Activated CD8-positive, alpha-beta memory T cell treated with anti-CD3 and anti-CD28 coated beads, Interleukin-2, amount 50 U/mL, for 1 hour (primary cell): ENCODE data around the gene PAXX.

Source experiments
- DNase-seq: peaks from one replicate; pipeline ENCODE4 v3.0.0-alpha.2; 2020; ENCODE audit errors: extremely low read depth

PAXX gene

DNA sequence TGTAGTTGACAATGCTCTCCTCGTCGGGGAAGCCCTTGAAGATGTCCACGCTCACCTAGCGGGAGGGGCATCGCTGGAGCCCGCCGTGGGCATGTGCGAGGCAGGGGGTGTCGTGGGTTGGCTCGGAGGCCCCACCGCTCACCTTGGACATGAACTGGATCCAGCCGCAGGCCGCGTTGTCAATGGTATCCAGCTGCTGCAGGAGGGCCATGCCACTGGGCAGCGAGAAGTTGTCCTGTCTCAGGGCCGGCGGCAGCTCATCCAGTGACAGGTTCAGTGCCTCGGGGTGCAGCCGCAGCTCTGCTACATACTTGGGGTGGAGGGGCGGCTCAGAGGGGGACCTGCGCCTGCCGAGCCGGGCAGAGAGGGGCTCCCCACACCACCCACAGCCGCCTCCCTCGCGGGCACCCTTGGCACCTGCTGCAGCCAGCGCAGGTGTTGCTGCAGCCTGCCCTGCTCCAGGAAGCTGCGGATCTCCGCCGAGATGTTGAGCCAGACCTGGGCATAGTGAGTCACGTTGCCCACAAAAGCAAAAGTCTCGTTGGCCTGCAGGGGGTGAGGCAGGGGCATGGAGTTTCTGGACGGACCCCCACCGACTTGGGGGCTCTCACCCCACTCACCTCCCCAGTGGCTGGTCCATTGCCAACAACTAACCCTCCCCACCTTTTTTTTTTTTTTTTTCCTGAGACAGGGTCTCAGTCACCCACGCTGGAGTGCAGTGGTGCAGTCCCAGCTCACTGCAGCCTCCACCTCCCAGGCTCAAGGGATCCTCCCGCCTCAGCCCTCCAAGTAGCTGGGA is 26.7 kb downstream of the PAXX start:
- DNase-seq = no peak

DNA sequence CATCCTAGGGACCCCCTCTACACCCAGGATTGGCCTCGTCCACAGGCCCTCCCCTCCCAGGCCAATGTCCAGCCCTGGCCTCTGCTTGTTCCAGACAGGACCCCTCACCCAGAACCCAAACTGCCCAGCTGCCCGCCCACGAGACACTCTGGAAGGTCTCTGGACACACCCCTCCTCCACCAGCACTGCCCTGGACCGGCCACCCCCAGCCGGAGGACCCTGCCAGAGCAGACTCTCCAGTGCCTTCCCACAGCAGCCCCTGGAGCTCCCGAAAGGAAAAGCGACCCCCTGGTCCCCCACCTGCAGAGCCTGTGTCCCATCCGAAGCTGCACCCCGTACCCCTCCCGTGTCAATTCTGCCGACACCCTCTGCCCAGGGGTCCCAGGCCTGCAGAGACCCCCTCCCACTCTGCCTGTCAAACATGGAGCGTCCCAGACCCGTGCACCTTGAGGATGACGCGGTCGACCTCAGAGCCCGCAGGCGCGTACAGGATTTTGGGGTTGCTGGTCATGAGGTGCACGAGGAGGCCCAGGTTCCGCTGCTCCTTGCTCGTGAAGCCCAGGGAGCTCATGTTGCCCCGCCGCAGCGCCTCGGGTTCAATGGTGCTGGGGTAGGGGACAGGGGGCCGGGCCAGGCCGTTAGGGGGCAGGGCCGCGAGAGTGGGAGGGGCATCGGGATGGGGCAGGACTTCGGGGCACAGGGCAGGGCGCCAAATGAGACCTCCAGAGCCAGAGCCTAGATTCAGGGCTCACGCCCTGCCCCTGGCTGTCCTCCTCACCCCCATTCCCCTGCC is 27.9 kb downstream of the PAXX start:
- no peak for DNase-seq

DNA sequence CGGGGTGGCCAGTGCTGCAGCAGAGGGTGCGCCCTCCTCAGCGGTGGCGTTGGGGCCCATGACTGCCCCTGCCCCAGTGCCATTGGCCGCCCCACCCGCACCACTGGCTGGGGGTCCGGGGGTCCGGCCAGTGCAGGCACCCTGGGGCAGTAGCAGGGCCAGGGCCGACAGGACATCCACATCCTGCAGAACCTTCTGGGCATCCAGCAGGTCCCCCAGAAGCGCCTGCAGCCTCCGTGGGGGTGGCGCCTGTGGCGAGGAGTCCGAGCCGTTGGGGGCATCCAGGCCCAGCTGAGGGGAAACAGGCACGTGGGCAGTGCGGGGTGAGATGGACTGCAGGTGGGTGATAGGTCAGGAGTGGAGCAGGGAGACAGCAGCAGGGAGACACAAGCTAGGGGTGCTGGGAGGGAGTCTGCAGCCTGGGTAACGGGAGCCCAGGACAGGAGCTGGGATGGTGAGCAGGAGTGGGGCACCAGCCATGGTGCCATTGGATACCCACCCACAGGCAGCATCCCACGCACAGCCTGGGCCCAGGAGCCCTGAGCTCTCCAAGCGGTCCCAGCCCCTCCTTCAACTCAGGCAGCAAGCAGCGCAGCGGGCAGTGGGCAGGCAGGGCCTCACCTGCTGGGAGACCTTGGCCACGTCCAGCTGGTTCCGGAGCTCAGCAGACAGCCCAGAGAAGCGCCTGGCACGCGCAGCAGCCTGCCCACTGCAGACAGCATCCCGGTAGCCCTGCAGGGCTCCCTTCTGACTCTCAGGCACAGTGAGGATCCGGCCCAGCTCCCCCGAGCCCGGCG is 28.7 kb downstream of the PAXX start:
- no peak for DNase-seq

DNA sequence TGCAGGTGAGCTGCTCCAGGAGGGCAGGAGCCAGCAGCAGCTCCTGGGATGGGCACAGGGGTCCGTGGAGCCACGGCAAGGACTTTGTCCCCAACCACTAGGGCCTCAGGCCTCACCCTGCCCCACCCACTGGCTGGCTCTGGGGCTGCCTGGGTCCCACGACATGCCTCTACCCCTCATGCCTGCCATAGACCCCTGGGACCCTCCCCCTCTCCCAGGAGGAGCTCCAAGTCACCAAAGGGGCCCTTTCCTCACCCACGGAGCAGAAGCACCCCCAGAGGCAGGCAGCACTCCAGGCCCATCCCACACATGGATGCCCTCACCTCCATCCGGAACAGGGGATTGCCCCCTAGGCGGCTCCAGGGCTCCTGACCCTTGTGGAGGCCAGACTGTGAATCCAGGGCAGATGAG is 29.4 kb downstream of the PAXX start:
- no peak for DNase-seq

DNA sequence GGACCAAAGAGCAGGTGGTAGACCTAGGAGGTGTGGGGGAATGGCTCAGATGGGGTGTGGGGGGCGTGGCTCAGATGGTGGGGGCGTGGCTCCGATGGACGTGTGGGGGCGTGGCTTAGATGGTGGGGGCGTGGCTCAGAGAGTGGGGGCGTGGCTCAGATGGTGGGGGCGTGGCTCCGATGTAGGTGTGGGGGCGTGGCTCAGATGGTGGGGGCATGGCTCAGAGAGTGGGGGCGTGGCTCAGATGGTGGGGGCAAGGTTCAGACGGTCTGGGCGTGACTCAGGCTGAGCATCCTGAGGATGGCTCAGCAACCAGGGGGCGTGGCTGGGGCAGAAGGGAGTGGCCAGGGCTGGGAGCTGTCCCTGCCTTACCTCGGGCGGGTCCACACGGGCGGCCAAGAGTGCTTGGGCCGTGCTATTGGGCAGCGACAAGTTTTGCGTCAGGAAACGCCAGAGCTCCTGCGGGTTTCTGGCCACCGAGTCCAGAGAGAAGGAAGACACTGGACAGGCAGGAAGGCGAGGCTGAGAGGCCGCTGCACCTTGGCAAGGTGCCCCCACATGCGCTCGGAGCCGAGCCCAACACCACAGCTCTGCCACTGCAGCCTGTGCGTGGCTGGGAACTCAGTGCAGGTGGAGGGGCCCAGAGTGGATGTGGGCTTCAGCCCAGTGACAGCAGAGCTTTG is 29.9 kb downstream of the PAXX start:
- peak; percentile 36 for DNase-seq

DNA sequence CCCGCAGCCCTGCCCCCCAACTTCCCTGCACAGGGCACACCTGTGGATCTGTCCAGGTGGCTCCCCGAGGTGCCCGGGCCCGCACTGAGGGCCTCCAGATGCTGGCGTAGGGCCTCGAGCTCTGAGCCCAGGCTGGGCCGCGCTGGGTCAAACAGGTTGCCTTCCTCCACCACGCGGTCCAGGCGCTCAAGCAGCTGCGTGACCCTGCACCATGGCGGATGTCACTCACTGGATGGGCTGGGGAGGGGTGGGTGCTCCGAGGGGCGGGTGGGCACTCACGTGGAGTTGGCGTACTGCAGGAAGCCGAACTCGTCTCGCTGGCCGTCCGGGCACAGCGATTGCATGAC is 30.4 kb downstream of the PAXX start:
- no peak for DNase-seq

DNA sequence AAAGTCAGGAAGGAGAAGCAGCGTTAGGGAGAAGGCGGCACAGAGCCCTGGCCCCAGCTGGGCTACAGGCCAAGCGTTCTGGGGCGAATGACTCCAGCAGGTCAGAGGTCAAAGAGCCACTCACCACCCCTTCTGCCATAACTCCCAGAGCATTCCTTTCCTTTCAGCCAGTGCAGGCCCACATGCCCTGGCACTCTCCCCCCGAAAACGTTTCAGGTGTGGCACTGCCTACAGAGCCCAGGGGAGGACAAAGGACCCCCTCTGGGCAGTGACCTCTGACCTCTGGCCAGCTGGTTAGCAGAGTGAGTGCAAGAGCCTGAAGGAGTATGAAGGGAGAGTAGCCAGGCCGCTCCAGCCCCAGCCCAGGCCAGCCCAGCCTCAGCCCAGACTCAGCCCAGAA is 30.9 kb downstream of the PAXX start:
- DNase-seq = no peak

DNA sequence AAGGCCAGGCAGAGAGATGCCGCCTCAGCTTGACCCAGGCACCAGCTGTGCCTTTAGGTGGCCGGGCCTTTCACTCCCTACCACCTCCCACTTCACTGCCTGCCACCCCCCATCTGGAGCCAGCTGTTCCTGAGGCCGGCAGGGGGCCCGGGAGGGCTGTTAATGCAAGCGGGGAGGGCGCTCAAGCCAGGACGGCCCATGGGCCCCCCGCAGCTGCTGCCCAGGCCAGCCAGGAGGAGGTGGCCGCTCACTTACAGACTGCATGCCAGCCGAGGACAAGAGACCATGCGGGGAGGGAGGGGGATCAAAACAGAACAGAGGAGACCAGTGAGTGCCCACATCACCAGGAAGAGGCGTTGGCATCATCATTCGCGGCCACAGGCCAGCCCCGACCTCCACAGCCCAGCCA is 31.4 kb downstream of the PAXX start:
- no peak for DNase-seq

DNA sequence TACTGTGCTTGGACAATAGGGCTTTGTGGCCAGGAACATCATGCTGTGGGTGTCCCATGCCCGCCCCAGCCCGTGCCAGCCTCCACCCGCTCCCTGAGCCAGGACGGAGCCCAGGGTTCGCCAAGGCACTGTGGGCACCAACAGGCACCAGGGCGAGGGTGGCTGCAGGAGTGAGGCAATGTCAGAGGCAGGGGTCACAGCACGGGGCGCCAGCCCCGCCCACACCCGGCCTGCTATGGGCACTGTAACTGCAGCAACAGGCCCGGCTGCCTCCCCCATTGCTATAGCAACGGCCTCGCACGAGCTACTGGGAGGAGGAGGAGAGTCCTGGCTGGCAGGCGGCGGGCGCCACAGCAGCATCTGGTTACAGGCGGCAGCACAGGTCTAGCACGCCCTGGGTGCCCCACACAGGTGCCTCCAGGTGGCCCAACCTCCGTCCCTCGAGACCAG is 33.3 kb downstream of the PAXX start:
- DNase-seq = no peak

DNA sequence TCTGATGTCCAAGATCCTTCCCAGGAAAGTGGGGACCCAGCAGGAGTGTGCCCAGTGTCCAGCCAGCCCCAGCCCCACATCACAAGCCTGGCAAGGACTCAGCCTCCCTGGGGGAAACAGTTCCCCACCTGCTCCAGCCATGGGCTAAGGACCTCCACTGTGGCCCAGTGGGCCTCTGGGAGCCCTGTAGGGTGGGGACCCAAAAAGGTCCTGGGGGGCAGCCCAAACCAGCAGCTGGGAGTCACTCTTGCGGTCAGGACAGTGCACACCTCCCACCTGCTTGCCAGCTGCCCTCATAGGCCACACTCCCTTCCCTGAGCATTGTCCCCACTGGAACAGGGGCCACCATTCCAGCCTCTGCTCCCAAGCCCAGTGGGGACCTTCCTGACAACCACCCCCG is 34.2 kb downstream of the PAXX start:
- no peak for DNase-seq

DNA sequence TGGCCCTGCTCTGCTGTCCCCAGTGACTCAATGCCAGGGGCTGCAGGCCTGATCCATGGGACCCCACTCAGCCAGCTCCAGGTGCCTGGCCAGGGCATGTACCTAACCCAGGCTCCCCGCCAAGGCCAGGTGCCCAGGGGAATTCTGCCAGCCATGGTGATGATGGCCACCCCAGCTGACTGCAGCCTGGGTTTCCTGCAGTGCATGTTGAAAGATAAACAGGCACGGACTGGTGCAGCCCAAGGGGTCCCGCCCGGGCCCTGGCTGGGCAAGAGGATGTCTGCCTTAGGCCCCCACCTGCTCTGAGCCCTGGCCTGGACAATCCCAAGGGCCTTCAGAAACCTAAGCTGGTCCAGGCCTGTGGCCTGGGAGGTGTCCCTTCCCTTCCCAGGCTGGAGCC is 34.6 kb downstream of the PAXX start:
- no peak for DNase-seq

DNA sequence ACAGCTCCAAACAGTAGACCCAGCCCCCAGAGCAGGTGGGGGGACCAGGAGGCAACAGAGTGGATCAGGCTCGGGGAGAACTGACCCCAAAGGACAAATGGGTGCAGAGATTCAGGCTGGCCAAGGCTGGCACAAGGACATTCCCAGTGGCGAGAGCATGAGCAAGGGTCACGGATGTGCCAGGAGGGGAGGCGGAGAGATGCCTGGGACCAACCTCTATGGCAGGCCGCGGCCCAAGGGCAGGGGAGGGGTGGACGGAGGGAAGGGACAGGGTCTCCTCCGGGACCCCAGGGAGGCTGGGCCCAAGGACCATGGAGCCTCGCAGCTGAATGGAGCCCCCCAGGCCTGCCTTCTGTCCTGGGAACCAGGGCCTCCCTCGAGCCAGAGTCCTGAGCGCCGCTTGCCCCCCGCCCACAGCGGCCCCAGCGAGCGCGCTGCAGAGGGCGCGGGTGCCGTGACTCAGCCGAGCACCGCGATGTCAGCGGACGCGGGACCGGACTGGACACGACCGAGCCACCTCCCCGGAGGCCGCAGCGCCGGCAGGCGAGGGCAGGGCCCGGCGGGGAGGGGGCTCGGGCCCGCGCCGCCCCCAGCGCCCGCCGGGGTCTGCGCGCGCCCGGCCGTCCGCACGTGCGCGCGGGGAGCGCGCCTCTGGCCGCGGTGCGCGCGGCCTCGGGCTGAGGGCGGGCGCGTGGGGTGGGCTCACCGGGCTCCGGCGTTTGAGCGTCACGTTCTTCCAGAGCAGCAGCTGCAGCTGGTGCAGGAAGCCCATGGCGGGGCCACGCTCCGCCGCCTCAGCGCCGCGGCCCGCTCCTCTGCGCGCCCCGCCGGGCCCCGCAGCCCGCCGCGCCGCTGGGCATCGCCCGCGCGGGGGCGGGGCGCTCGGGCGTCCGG is 35.4 kb downstream of the PAXX start, which contains the start of gene ABCA2:
Gene ABCA2 (minus strand): TSS at position 869 of the 894 bp plus-strand sequence. CDS start 97 bp downstream, at position 772.
- DNase-seq = no peak

DNA sequence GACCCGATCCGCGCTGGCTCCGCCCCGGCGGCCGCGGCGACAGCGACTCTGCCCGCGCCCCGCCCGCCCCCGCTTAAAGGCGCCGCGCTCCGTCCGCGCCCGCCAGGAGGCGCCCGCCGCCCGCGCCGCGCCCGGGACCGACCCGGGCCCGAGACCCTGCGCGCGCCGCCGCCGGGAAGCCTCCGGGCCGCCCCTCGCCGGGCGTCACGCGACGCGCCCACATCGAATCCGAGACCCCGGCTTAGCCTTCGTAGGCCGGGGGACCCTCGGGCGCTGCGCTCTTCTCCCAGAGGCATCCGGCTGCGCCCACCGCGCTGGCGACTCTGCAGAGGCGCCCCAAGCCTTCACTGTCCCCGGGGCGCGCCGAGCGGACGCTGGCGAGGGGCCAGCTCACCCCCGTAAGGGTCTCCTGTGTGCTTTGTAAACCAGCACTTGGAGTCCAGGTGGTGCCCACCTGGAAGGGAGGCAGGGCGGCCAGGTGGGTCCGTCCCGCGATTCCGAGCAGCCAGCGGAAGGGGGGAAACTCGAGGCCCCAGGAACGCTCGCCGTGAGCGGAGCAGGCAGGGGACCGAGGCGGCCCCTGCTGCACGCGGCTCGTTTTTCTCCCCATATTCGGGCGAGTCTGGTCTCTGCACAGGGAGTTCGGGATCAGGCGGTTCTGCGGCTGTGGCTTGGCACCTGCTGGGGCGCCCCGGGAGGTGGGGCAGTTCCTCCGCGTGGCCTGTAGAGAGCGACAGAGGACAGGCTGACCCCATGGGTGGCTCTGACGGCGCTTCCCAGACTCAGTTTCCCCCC is 36.2 kb downstream of the PAXX start:
- DNase-seq = no peak

DNA sequence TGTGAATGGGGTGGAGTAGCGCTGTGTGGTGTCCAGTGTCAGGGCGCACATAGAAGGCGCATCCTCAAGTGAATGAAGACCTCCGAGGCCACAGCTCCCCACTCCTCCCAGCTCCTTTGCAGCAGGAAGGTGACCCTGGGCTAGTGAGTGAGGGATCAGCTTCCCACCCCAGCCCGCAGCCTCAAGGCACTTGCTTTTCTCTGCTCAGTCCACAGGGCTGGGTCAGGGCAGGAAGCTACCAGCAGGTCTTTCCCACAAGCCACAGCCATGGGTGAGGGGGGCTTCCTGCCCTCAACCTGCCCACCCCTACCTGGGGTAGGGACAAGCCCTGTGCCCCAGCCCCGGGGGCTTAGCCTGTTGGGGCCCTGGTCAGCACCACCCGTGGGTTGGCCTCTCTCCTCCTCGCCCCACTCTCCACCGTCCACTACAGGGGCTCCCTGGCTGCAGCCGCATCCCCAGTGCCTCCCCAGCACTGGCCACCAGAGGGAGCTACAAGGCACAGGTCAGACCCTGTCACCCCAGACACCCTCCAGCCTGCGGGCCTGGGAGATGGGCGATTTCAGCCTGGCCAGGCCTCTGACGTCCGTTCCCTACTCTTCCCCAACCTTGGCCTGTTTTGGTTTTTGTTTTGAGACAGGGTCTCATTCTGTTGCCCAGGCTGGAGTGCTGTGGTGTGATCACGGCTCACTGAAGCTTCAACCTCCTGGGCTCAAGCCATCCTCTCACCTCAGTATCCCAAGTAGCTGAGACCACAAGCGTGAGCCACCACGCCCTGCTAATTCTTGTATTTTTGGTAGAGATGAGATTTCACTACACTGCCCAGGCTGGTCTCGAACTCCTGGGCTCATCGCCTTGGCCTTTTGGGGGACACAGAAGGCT is 37.1 kb downstream of the PAXX start:
- DNase-seq = no peak

DNA sequence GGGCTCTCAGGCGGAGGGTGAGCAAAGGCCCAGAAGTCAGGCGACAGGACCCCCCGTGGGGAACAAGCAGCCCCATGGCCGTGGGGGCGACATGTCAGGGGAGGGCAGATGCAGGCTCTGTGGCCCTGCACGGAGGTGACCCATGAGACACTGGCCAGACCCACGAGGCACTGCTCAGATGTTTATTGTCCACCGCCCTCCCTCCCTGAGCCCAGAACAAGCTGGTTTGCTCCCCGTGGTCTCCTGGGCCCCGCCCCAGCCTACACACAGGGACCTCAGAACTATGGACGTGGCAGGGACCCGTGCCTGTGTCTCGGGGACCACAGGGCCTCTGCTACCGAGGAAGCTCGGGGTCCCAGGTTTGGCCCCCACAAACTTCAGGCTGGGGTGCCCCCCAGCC is 37.8 kb downstream of the PAXX start:
- no peak for DNase-seq

DNA sequence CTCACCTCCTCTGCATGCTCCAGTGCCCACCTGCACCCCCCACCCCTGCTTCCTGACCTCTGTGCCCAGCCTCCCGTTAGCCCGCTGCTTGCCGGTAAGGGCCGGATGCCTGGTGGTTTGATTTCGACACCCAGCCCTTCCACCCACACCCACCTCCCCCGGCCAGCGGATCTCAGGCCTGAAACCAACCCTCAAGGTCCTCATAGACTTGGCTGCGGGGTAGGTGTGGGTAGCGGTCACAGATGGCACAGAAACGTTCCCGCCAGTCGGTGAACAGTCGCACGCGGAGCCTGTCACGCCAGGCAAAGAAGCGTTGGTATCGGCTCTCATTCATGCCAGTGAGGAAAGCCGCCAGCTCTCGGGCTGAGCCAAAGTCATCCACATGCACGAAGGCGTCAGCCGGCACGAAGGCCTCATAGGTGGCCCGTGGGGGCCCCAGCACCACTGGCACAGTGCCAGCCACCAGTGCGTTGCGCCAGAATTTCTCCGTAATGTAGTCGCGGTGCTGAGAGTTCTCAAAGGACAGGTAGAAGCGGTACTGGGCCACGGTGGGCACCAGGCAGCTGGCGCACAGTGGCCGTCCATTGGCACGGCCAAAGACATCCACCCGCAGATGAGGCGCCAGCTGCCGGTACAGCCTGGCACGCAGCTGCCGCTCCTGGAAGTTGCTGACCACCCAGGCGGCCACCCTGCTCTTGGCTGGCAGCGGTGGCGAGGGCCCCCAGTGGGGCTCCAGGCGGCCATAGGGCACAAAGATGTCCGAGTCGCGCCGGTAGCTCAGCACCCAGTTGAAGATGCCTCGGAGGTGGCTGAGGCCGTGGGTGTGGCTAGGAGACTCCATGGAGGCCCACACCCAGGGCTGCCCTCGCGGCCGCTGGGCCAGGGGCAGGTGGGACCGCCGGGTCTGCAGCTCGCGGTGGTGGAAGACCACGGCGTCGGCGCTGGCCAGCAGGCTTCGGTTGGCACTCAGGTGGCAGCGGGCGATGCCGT is 38.6 kb downstream of the PAXX start:
- DNase-seq = no peak

DNA sequence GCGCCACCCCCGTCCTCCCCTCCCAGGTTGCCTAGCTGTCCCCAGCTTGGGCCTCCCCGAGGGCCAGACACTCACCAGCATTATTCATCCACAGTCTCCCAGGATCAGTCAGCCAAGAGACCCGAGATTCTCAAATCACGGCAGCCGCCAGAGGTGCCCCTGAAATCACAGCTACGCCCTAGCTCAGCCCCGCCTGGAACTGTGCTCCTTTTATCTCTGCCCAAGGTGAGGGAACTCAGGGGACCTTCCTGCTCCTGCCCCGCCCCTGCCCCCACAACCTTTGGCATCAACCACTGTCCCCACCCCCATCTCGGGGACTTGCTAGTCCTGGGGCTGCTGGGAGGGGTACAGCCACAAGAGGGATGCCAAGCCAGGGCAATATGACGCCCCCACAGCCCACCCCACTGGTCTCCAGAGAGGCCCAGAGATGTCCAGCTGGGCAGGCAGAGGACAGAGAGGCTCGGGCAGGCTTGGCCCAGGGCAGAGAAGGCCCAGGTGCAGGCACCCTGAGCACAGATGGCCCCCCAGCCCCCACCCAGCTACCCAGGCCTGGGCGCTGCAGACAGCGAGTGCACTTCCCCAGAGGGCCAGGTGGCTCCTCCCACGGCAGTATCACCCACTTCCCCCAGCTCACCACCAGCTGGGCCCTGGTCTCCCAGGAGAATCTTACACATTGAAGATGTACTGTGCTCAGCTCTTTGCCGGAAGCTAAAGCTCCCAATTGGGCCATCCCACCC is 39.9 kb downstream of the PAXX start, which contains the start of gene FUT7:
Gene FUT7 (minus strand): TSS at position 185 of the 737 bp plus-strand sequence. CDS start 97 bp downstream, at position 88.
- no peak for DNase-seq
